Measurements from ENCODE around the gene TAF11L12.

DNA sequence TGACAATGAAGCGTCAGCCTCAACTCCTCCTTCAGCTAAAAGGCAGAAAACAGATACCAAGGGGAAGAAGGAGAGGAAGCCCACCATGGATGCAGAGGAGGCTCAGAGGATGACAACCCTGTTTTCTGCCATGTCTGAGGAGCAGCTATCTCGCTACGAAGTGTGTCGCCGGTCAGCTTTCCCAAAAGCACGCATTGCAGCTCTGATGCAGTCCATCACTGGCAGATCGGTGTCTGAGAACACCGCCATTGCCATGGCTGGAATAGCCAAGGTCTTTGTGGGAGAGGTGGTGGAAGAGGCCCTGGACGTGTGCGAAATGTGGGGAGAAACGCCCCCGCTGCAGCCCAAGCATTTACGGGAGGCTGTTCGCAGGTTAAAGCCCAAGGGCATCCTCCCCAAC lies 5.2 kb upstream of the TAF11L12 start:
- TF ChIP-seq, protein P1, sequence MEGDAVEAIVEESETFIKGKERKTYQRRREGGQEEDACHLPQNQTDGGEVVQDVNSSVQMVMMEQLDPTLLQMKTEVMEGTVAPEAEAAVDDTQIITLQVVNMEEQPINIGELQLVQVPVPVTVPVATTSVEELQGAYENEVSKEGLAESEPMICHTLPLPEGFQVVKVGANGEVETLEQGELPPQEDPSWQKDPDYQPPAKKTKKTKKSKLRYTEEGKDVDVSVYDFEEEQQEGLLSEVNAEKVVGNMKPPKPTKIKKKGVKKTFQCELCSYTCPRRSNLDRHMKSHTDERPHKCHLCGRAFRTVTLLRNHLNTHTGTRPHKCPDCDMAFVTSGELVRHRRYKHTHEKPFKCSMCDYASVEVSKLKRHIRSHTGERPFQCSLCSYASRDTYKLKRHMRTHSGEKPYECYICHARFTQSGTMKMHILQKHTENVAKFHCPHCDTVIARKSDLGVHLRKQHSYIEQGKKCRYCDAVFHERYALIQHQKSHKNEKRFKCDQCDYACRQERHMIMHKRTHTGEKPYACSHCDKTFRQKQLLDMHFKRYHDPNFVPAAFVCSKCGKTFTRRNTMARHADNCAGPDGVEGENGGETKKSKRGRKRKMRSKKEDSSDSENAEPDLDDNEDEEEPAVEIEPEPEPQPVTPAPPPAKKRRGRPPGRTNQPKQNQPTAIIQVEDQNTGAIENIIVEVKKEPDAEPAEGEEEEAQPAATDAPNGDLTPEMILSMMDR (IDR thresholded peaks at IDR 0.05): no peak
- no peak for TF ChIP-seq POLR2AphosphoS5 (IDR thresholded peaks at IDR 0.05)
